Measurements from ENCODE around the gene ROR2.

DNA sequence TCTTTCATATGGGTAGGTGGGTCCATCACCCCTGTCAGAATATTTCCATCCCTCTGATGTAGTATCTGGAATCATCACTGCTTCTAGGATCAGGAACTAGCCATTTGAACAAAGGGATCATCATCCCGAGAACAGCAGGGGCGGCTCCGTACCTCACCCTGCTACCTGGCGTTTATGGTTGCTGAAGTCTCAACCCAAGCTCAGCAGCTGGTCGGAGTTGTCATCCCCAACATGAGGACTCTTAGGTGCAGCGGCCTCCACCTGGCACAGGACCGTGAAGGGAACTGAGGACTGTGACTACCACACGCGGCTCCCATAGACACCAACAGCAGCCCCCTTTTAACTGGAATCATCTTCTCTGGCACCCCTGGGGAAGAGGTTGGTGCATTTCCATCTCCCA, 35.1 kb downstream of the ROR2 start:
- TF ChIP-seq, protein P1, sequence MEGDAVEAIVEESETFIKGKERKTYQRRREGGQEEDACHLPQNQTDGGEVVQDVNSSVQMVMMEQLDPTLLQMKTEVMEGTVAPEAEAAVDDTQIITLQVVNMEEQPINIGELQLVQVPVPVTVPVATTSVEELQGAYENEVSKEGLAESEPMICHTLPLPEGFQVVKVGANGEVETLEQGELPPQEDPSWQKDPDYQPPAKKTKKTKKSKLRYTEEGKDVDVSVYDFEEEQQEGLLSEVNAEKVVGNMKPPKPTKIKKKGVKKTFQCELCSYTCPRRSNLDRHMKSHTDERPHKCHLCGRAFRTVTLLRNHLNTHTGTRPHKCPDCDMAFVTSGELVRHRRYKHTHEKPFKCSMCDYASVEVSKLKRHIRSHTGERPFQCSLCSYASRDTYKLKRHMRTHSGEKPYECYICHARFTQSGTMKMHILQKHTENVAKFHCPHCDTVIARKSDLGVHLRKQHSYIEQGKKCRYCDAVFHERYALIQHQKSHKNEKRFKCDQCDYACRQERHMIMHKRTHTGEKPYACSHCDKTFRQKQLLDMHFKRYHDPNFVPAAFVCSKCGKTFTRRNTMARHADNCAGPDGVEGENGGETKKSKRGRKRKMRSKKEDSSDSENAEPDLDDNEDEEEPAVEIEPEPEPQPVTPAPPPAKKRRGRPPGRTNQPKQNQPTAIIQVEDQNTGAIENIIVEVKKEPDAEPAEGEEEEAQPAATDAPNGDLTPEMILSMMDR (IDR thresholded peaks at IDR 0.05; ENCODE audit: control extremely low read depth in 1 of 3, insufficient read depth in 1 of 3, low read depth in 1 of 3, low read length in 3 of 3): no peak
- TF ChIP-seq ZNF274 (IDR thresholded peaks at IDR 0.05; ENCODE audit: borderline replicate concordance, extremely low read depth, low read length): no peak
- TF ChIP-seq CEBPB (IDR thresholded peaks at IDR 0.05; ENCODE audit: low read depth, low read length): no peak
- TF ChIP-seq, protein P2, sequence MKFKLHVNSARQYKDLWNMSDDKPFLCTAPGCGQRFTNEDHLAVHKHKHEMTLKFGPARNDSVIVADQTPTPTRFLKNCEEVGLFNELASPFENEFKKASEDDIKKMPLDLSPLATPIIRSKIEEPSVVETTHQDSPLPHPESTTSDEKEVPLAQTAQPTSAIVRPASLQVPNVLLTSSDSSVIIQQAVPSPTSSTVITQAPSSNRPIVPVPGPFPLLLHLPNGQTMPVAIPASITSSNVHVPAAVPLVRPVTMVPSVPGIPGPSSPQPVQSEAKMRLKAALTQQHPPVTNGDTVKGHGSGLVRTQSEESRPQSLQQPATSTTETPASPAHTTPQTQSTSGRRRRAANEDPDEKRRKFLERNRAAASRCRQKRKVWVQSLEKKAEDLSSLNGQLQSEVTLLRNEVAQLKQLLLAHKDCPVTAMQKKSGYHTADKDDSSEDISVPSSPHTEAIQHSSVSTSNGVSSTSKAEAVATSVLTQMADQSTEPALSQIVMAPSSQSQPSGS (IDR thresholded peaks at IDR 0.05; ENCODE audit: low read length): no peak
- TF ChIP-seq POLR2AphosphoS5 (IDR thresholded peaks at IDR 0.05; ENCODE audit: low read depth, low read length): no peak
- no peak for TF ChIP-seq POLR2A (IDR thresholded peaks at IDR 0.05; ENCODE audit: control extremely low read depth in 1 of 2, low read depth in 2 of 2, low read length in 2 of 2)

Measured in H1 (cell line).